HG03103 (cell line): Measurements from ENCODE around the gene THOC7.

Experiments used
- ATAC-seq: cut with Tn5 transposase; IDR thresholded peaks from one replicate; pipeline ENCODE4 v1.9.1; 2021; ENCODE audit warnings: low read depth; ENCODE audit not compliant: unreplicated experiment

THOC7 gene

GRCh38 chr3:63880653-63881052 lies 17.0 kb upstream of the THOC7 start:
- ATAC-seq, result no peak

GRCh38 chr3:63878394-63879060 lies 14.9 kb upstream of the THOC7 start:
- ATAC-seq, result no peak

GRCh38 chr3:63877737-63878393 lies 14.3 kb upstream of the THOC7 start:
- ATAC-seq, result no peak

- ATAC-seq, result no peak
These were observed 12.7 kb upstream of the THOC7 start for GRCh38 chr3:63876260-63876659.

GRCh38 chr3:63875510-63875909 lies 11.9 kb upstream of the THOC7 start:
- no peak for ATAC-seq

GRCh38 chr3:63874769-63875168 lies 11.2 kb upstream of the THOC7 start:
- no peak for ATAC-seq

- no peak for ATAC-seq
These were observed 8.7 kb upstream of the THOC7 start for GRCh38 chr3:63872135-63872924.

GRCh38 chr3:63870615-63871005 lies 7.0 kb upstream of the THOC7 start:
- ATAC-seq, result no peak

GRCh38 chr3:63869940-63870614 lies 6.5 kb upstream of the THOC7 start:
- no peak for ATAC-seq

- no peak for ATAC-seq
These were observed 3.6 kb upstream of the THOC7 start for GRCh38 chr3:63867225-63867624.

- ATAC-seq, result no peak
These were observed 1.3 kb upstream of the THOC7 start for GRCh38 chr3:63864965-63865327.

GRCh38 chr3:63864008-63864964 lies 681 bp upstream of the THOC7 start:
- ATAC-seq, result peak; percentile 29

GRCh38 chr3:63862804-63863149 lies 828 bp downstream of the THOC7 start:
- ATAC-seq, result no peak

- ATAC-seq, result no peak
These were observed 2.3 kb downstream of the THOC7 start for GRCh38 chr3:63861306-63861705.

- ATAC-seq, result no peak
These were observed 2.8 kb downstream of the THOC7 start for GRCh38 chr3:63860776-63861175.

- no peak for ATAC-seq
These were observed 6.3 kb downstream of the THOC7 start for GRCh38 chr3:63857311-63857710.

GRCh38 chr3:63855333-63855940 lies 8.2 kb downstream of the THOC7 start:
- no peak for ATAC-seq

- ATAC-seq, result no peak
These were observed 10.5 kb downstream of the THOC7 start for GRCh38 chr3:63853106-63853505.

GRCh38 chr3:63851287-63851686 lies 12.3 kb downstream of the THOC7 start:
- ATAC-seq, result no peak

- no peak for ATAC-seq
These were observed 14.4 kb downstream of the THOC7 start for GRCh38 chr3:63849175-63849574.
